HEK293 (cell line): ENCODE measurements around the gene GABPB1.

ENCODE experiments used
- CTCF ChIA-PET: fragments of 350-600 bp; formaldehyde crosslinking; extraction: SDS; loops from one replicate; lab custom pipeline; 2021; ENCODE audit warnings: antibody characterized with exemption; lab: Yijun Ruan, JAX
- POLR2A ChIA-PET: fragments of 300-600 bp; formaldehyde crosslinking; extraction: SDS; loops from one replicate; lab custom pipeline; 2020; ENCODE audit warnings: antibody characterized with exemption, inconsistent platforms; lab: Yijun Ruan, JAX
- H3K27ac ChIP-seq: fragments of 200-500 bp; sonication (Bioruptor generic); 2 replicates; pipeline ENCODE4 v1.5.1; 2014; ENCODE audit warnings: low read depth, low read length, control low read depth, inconsistent platforms; ENCODE audit errors: extremely low read depth
- H3K36me3 ChIP-seq, 2 experiments: fragments of 200-500 bp in 1 of 2; sonication (Bioruptor generic) in 1 of 2; 1 replicate in 1 of 2; 2 replicates in 1 of 2; pipeline ENCODE4 v1.5.1; 2014 to 2017; ENCODE audit warnings: inconsistent platforms in 2 of 2, low read length in 2 of 2; ENCODE audit not compliant: control insufficient read depth in 2 of 2, insufficient read depth in 1 of 2
- H3K4me1 ChIP-seq: fragments of 200-500 bp; sonication (Bioruptor generic); 2 replicates; pipeline ENCODE4 v1.5.1; 2014; ENCODE audit warnings: mild to moderate bottlenecking, low read length, inconsistent platforms; ENCODE audit not compliant: control insufficient read depth, insufficient read depth
- H3K4me3 ChIP-seq: 2 replicates; pipeline ENCODE4 v1.5.1; 2011; ENCODE audit warnings: low read depth, mild to moderate bottlenecking, control low read depth, low read length, moderate library complexity
- H3K9me3 ChIP-seq: fragments of 200-500 bp; sonication (Bioruptor generic); 2 replicates; pipeline ENCODE4 v1.5.1; 2014; ENCODE audit warnings: low read depth, low read length, inconsistent platforms; ENCODE audit not compliant: control insufficient read depth, insufficient read depth
- GFI1B ChIP-seq: fragments of 450-650 bp; formaldehyde crosslinking; IDR thresholded peaks from 2 replicates; pipeline ENCODE4 v1.5.1; 2016; ENCODE audit warnings: missing biosample characterization, missing genetic modification characterization
- GLI4 ChIP-seq: fragments of 450-650 bp; formaldehyde crosslinking; IDR thresholded peaks from 2 replicates; pipeline ENCODE4 v1.5.1; 2016; ENCODE audit warnings: missing biosample characterization, missing genetic modification characterization
- KLF1 ChIP-seq: fragments of 450-650 bp; formaldehyde crosslinking; IDR thresholded peaks from 2 replicates; pipeline ENCODE4 v1.5.1; 2016; ENCODE audit warnings: missing biosample characterization, missing genetic modification characterization
- MEIS1 ChIP-seq: sonication (generic); formaldehyde crosslinking; IDR thresholded peaks from 2 replicates; pipeline ENCODE4 v1.8.1; 2022; ENCODE audit warnings: missing genetic modification reagents, mild to moderate bottlenecking, borderline replicate concordance
- SCRT2 ChIP-seq: fragments of 450-650 bp; formaldehyde crosslinking; IDR thresholded peaks from 2 replicates; pipeline ENCODE4 v1.5.1; 2016; ENCODE audit warnings: missing biosample characterization, missing genetic modification characterization
- SP2 ChIP-seq: fragments of 450-650 bp; formaldehyde crosslinking; IDR thresholded peaks from 2 replicates; pipeline ENCODE4 v1.5.1; 2016; ENCODE audit warnings: missing biosample characterization, missing genetic modification characterization
- SP7 ChIP-seq: fragments of 450-650 bp; formaldehyde crosslinking; IDR thresholded peaks from 2 replicates; pipeline ENCODE4 v1.5.1; 2016; ENCODE audit warnings: missing biosample characterization, missing genetic modification characterization
- ZBTB8A ChIP-seq: fragments of 450-650 bp; formaldehyde crosslinking; IDR thresholded peaks from 2 replicates; pipeline ENCODE4 v1.5.1; 2016; ENCODE audit warnings: missing biosample characterization, missing genetic modification characterization
- ZEB2 ChIP-seq: fragments of 450-650 bp; formaldehyde crosslinking; IDR thresholded peaks from 2 replicates; pipeline ENCODE4 v1.5.1; 2016; ENCODE audit warnings: missing biosample characterization, missing genetic modification characterization
- ZNF266 ChIP-seq: fragments of 450-650 bp; formaldehyde crosslinking; IDR thresholded peaks from 2 replicates; pipeline ENCODE4 v1.5.1; 2016; ENCODE audit warnings: missing biosample characterization, missing genetic modification characterization, low read depth
- ZNF274 ChIP-seq, 2 experiments: fragments of 200-500 bp in 1 of 2; fragments of 450-650 bp in 1 of 2; sonication (Bioruptor generic) in 1 of 2; formaldehyde crosslinking in 1 of 2; IDR thresholded peaks; 2 replicates each; pipeline versions ENCODE4 v1.5.1 to v1.6.1; 2014 to 2016; ENCODE audit warnings: borderline replicate concordance in 1 of 2, inconsistent platforms in 1 of 2, low read length in 1 of 2, missing biosample characterization in 1 of 2, missing genetic modification characterization in 1 of 2
- ZNF366 ChIP-seq: fragments of 450-650 bp; formaldehyde crosslinking; conservative IDR thresholded peaks from 2 replicates; pipeline ENCODE4 v1.5.1; 2016; ENCODE audit warnings: missing biosample characterization, missing genetic modification characterization
- ZNF37A ChIP-seq: fragments of 450-650 bp; IDR thresholded peaks from 2 replicates; pipeline ENCODE4 v1.5.1; 2018; ENCODE audit warnings: missing biosample characterization, missing genetic modification characterization
- ZNF423 ChIP-seq: fragments of 450-650 bp; formaldehyde crosslinking; IDR thresholded peaks from 2 replicates; pipeline ENCODE4 v1.5.1; 2016; ENCODE audit warnings: missing biosample characterization, missing genetic modification characterization
- ZNF629 ChIP-seq: fragments of 450-650 bp; formaldehyde crosslinking; IDR thresholded peaks from 2 replicates; pipeline ENCODE4 v1.5.1; 2017; ENCODE audit warnings: missing biosample characterization, missing genetic modification characterization
- ZNF777 ChIP-seq: fragments of 450-650 bp; formaldehyde crosslinking; IDR thresholded peaks from 2 replicates; pipeline ENCODE4 v1.5.1; 2017; ENCODE audit warnings: missing biosample characterization, missing genetic modification characterization, borderline replicate concordance
- ZNF843 ChIP-seq: fragments of 450-650 bp; formaldehyde crosslinking; IDR thresholded peaks from 2 replicates; pipeline ENCODE4 v1.5.1; 2016; ENCODE audit warnings: missing biosample characterization, missing genetic modification characterization
- TF ChIP-seq, protein P1 (sequence below): fragments of 450-650 bp; formaldehyde crosslinking; IDR thresholded peaks from 2 replicates; pipeline ENCODE4 v1.5.1; 2017; ENCODE audit warnings: missing biosample characterization, missing genetic modification characterization
- TF ChIP-seq, protein P2 (sequence below): fragments of 450-650 bp; formaldehyde crosslinking; IDR thresholded peaks from 2 replicates; pipeline ENCODE4 v1.5.1; 2016; ENCODE audit warnings: missing biosample characterization, missing genetic modification characterization
- TF ChIP-seq, protein P3 (sequence below): fragments of 450-650 bp; formaldehyde crosslinking; IDR thresholded peaks from 2 replicates; pipeline ENCODE4 v1.5.1; 2016; ENCODE audit warnings: missing biosample characterization, missing genetic modification characterization
- TF ChIP-seq, protein P4 (sequence below): fragments of 450-650 bp; formaldehyde crosslinking; IDR thresholded peaks from 2 replicates; pipeline ENCODE4; 2016; ENCODE audit warnings: missing biosample characterization, missing genetic modification characterization
- TF ChIP-seq, protein P5 (sequence below): fragments of 450-650 bp; formaldehyde crosslinking; IDR thresholded peaks from 2 replicates; pipeline ENCODE4 v1.5.1; 2017; ENCODE audit warnings: missing biosample characterization, missing genetic modification characterization
- TF ChIP-seq, protein P6 (sequence below): fragments of 450-650 bp; formaldehyde crosslinking; IDR thresholded peaks from 2 replicates; pipeline ENCODE4 v1.5.1; 2016; ENCODE audit warnings: missing biosample characterization, missing genetic modification characterization, low read depth

GABPB1 gene

DNA sequence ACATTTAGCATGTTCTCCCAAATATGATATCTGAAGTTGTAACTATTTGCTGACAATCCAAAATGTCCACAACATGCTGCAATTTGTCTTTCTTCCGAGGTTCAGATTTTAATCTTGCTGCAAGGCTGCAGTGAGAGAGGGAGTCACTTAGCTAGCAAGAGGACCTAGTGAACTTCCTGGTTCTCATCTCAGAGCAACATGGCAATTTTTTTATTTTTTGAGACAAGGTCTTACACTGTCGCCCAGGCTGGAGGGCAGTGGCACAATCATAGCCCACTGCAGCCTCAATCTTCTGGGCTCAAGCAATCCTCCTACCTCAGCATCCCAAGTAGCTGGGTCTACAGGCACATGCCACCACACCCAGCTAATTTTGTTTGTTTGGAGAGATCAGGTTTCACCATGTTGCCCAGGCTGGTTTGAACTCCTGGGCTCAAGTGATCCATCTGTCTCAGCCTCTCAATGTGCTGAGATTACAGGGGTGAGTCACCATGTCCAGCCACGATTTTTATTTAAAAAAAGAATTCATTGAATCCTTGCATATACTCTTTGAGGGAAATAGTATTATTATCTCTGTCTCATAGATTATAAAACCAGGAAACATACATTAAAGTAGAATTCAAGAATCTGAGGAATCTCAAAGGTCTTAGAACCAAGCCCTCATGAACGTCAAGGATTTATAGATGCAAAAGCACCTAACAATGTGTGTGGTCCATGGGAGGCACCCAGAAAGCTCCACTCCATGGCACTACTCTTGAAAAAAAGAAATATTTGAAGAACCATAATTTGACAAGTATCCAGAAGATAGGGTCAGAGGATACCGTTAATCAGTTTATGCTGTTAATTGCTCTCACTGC is 98.6 kb downstream of the GABPB1 start:
- Histone ChIP-seq H3K27ac (no peak overlapping the region), H3K9me3 (no peaks in the 10 kb centered on the region), H3K36me3 (no peaks in the 10 kb centered on the region), H3K4me1 (no peaks in the 10 kb centered on the region), H3K4me3 (no peak overlapping the region)
- ChIA-PET CTCF (interaction anchor here (0.6 to 1.2 kb wide), 2 partner anchors 13 to 43 kb away, joined by 3 read pairs; no protein-coding TSS in a partner anchor), POLR2A (no interaction called here)
- TF ChIP-seq ZNF843 (tag by site-specific recombination): 0 out of 2 replicates have a peak, but pooled peaks have one; percentile 23
- no peak for TF ChIP-seq SP2 (tag by site-specific recombination)
- peak; percentile 60 for TF ChIP-seq ZNF629 (tag by site-specific recombination)
- TF ChIP-seq ZEB2: no peak
- TF ChIP-seq, protein P1, sequence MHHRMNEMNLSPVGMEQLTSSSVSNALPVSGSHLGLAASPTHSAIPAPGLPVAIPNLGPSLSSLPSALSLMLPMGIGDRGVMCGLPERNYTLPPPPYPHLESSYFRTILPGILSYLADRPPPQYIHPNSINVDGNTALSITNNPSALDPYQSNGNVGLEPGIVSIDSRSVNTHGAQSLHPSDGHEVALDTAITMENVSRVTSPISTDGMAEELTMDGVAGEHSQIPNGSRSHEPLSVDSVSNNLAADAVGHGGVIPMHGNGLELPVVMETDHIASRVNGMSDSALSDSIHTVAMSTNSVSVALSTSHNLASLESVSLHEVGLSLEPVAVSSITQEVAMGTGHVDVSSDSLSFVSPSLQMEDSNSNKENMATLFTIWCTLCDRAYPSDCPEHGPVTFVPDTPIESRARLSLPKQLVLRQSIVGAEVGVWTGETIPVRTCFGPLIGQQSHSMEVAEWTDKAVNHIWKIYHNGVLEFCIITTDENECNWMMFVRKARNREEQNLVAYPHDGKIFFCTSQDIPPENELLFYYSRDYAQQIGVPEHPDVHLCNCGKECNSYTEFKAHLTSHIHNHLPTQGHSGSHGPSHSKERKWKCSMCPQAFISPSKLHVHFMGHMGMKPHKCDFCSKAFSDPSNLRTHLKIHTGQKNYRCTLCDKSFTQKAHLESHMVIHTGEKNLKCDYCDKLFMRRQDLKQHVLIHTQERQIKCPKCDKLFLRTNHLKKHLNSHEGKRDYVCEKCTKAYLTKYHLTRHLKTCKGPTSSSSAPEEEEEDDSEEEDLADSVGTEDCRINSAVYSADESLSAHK (tag by site-specific recombination): no peak
- no peak; the same call in 1 of the 2 replicates for TF ChIP-seq ZNF366 (tag by site-specific recombination)
- TF ChIP-seq, protein P2, sequence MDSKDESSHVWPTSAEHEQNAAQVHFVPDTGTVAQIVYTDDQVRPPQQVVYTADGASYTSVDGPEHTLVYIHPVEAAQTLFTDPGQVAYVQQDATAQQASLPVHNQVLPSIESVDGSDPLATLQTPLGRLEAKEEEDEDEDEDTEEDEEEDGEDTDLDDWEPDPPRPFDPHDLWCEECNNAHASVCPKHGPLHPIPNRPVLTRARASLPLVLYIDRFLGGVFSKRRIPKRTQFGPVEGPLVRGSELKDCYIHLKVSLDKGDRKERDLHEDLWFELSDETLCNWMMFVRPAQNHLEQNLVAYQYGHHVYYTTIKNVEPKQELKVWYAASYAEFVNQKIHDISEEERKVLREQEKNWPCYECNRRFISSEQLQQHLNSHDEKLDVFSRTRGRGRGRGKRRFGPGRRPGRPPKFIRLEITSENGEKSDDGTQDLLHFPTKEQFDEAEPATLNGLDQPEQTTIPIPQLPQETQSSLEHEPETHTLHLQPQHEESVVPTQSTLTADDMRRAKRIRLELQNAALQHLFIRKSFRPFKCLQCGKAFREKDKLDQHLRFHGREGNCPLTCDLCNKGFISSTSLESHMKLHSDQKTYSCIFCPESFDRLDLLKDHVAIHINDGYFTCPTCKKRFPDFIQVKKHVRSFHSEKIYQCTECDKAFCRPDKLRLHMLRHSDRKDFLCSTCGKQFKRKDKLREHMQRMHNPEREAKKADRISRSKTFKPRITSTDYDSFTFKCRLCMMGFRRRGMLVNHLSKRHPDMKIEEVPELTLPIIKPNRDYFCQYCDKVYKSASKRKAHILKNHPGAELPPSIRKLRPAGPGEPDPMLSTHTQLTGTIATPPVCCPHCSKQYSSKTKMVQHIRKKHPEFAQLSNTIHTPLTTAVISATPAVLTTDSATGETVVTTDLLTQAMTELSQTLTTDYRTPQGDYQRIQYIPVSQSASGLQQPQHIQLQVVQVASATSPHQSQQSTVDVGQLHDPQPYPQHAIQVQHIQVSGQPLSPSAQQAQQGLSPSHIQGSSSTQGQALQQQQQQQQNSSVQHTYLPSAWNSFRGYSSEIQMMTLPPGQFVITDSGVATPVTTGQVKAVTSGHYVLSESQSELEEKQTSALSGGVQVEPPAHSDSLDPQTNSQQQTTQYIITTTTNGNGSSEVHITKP (tag by site-specific recombination): 0 out of 2 replicates have a peak, but pooled peaks have one; percentile 20
- TF ChIP-seq MEIS1 (CRISPR knock-in tag): no peak
- no peak for TF ChIP-seq GLI4 (tag by site-specific recombination)
- TF ChIP-seq ZBTB8A (tag by site-specific recombination): peak; percentile 31; the same call in 1 of the 2 replicates
- TF ChIP-seq, protein P3, sequence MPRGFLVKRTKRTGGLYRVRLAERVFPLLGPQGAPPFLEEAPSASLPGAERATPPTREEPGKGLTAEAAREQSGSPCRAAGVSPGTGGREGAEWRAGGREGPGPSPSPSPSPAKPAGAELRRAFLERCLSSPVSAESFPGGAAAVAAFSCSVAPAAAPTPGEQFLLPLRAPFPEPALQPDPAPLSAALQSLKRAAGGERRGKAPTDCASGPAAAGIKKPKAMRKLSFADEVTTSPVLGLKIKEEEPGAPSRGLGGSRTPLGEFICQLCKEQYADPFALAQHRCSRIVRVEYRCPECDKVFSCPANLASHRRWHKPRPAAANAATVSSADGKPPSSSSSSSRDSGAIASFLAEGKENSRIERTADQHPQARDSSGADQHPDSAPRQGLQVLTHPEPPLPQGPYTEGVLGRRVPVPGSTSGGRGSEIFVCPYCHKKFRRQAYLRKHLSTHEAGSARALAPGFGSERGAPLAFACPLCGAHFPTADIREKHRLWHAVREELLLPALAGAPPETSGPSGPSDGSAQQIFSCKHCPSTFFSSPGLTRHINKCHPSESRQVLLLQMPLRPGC (tag by site-specific recombination): peak; percentile 93
- no peak for TF ChIP-seq ZNF37A (tag by site-specific recombination)
- TF ChIP-seq ZNF777 (tag by site-specific recombination): no peak
- TF ChIP-seq, protein P4, sequence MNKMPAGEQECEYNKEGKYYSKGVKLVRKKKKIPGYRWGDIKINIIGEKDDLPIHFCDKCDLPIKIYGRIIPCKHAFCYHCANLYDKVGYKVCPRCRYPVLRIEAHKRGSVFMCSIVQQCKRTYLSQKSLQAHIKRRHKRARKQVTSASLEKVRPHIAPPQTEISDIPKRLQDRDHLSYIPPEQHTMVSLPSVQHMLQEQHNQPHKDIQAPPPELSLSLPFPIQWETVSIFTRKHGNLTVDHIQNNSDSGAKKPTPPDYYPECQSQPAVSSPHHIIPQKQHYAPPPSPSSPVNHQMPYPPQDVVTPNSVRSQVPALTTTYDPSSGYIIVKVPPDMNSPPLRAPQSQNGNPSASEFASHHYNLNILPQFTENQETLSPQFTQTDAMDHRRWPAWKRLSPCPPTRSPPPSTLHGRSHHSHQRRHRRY (tag by site-specific recombination): no peak
- peak; percentile 52; the same call in 1 of the 2 replicates for TF ChIP-seq SP7
- TF ChIP-seq SCRT2: peak; percentile 39
- no peak for TF ChIP-seq ZNF423 (tag by site-specific recombination)
- peak; percentile 78 for TF ChIP-seq KLF1 (tag by site-specific recombination)
- TF ChIP-seq, protein P5, sequence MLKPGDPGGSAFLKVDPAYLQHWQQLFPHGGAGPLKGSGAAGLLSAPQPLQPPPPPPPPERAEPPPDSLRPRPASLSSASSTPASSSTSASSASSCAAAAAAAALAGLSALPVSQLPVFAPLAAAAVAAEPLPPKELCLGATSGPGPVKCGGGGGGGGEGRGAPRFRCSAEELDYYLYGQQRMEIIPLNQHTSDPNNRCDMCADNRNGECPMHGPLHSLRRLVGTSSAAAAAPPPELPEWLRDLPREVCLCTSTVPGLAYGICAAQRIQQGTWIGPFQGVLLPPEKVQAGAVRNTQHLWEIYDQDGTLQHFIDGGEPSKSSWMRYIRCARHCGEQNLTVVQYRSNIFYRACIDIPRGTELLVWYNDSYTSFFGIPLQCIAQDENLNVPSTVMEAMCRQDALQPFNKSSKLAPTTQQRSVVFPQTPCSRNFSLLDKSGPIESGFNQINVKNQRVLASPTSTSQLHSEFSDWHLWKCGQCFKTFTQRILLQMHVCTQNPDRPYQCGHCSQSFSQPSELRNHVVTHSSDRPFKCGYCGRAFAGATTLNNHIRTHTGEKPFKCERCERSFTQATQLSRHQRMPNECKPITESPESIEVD (tag by site-specific recombination): peak; percentile 50
- peak; percentile 74 for TF ChIP-seq GFI1B (tag by site-specific recombination)
- no peak for TF ChIP-seq ZNF266 (tag by site-specific recombination)
- TF ChIP-seq, protein P6, sequence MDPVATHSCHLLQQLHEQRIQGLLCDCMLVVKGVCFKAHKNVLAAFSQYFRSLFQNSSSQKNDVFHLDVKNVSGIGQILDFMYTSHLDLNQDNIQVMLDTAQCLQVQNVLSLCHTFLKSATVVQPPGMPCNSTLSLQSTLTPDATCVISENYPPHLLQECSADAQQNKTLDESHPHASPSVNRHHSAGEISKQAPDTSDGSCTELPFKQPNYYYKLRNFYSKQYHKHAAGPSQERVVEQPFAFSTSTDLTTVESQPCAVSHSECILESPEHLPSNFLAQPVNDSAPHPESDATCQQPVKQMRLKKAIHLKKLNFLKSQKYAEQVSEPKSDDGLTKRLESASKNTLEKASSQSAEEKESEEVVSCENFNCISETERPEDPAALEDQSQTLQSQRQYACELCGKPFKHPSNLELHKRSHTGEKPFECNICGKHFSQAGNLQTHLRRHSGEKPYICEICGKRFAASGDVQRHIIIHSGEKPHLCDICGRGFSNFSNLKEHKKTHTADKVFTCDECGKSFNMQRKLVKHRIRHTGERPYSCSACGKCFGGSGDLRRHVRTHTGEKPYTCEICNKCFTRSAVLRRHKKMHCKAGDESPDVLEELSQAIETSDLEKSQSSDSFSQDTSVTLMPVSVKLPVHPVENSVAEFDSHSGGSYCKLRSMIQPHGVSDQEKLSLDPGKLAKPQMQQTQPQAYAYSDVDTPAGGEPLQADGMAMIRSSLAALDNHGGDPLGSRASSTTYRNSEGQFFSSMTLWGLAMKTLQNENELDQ: no peak
- no peak for TF ChIP-seq ZNF274 (IDR thresholded peaks at IDR 0.05; ENCODE audit: low read length)
- no peak for TF ChIP-seq ZNF274 (tag by site-specific recombination; IDR thresholded peaks at IDR 0.05; ENCODE audit: borderline replicate concordance)
